Measurements from ENCODE around the gene BMPR2.
A peak's percentile ranks its signal among the peaks of the same experiment; 100 is the strongest.
"Not testable (repeated sequence)": the region's sequence is repeated elsewhere in the genome, so short reads cannot be mapped to it uniquely, and the experiment has no call there.

The BMPR2 gene

GRCh38 chr2:202542142-202542541 lies 166.0 kb downstream of the BMPR2 start:
- no peak for DNase-seq

GRCh38 chr2:202545523-202545922 lies 169.4 kb downstream of the BMPR2 start:
- DNase-seq = no peak

- no peak for DNase-seq
Measured at GRCh38 chr2:202545931-202546330, 169.8 kb downstream of the BMPR2 start.

GRCh38 chr2:202546499-202547141 lies 170.5 kb downstream of the BMPR2 start:
- not testable (repeated sequence) for DNase-seq

- no peak for DNase-seq
Measured at GRCh38 chr2:202548240-202548639, 172.1 kb downstream of the BMPR2 start.

GRCh38 chr2:202551000-202551399 lies 174.9 kb downstream of the BMPR2 start:
- not testable (repeated sequence) for DNase-seq

- peak in 1 of 2 experiments; percentile 12 for DNase-seq
Measured at GRCh38 chr2:202555356-202555755, 179.2 kb downstream of the BMPR2 start.

- DNase-seq = no peak
Measured at GRCh38 chr2:202560200-202560599, 184.1 kb downstream of the BMPR2 start.

GRCh38 chr2:202564226-202564625 lies 188.1 kb downstream of the BMPR2 start:
- no peak for DNase-seq

- DNase-seq = no peak
Measured at GRCh38 chr2:202566286-202566685, 190.2 kb downstream of the BMPR2 start.

- no peak for DNase-seq
Measured at GRCh38 chr2:202574541-202574940, 198.4 kb downstream of the BMPR2 start.

- DNase-seq = not testable (repeated sequence)
Measured at GRCh38 chr2:202575194-202575593, 199.1 kb downstream of the BMPR2 start.

- no peak for DNase-seq
Measured at GRCh38 chr2:202577250-202578183, 201.4 kb downstream of the BMPR2 start.

- DNase-seq = not testable (repeated sequence)
Measured at GRCh38 chr2:202582846-202583245, 206.7 kb downstream of the BMPR2 start.

GRCh38 chr2:202583709-202584219 lies 207.6 kb downstream of the BMPR2 start:
- no peak for DNase-seq

GRCh38 chr2:202588647-202589581 lies 212.8 kb downstream of the BMPR2 start:
- DNase-seq = peak; percentile 64 to 69

- DNase-seq = no peak
Measured at GRCh38 chr2:202589582-202589949, 213.4 kb downstream of the BMPR2 start.

- no peak for DNase-seq
Measured at GRCh38 chr2:202592566-202592965, 216.4 kb downstream of the BMPR2 start.

- no peak for DNase-seq
Measured at GRCh38 chr2:202599105-202599504, 223.0 kb downstream of the BMPR2 start.

- DNase-seq = no peak
Measured at GRCh38 chr2:202599911-202600310, 223.8 kb downstream of the BMPR2 start.

GRCh38 chr2:202604699-202605098 lies 228.6 kb downstream of the BMPR2 start:
- no peak for DNase-seq

GRCh38 chr2:202605174-202605573 lies 229.0 kb downstream of the BMPR2 start:
- DNase-seq = no peak

Measured in activated CD4-positive, alpha-beta T cell treated with anti-CD3 and anti-CD28 coated beads, Interleukin-2, amount 50 U/mL, for 48 hours (primary cell).